ENCODE measurements around the gene NAV2.

The NAV2 gene

GRCh38 chr11:20058749-20059458, 346.3 kb downstream of the NAV2 start:
- no peak overlapping the region for H3K4me3 ChIP-seq (ENCODE audit: control insufficient read depth, low read depth, low read length)
- no peak for TF ChIP-seq CTCF (conservative IDR thresholded peaks at IDR 0.05; ENCODE audit: control insufficient read depth, insufficient read depth, low read depth, low read length)
- no peak for DNase-seq (ENCODE audit: low read depth)

- no peak for TF ChIP-seq CTCF (conservative IDR thresholded peaks at IDR 0.05; ENCODE audit: control insufficient read depth, insufficient read depth, low read depth, low read length)
- no peak for DNase-seq (ENCODE audit: low read depth)
- H3K4me3 ChIP-seq (ENCODE audit: control insufficient read depth, low read depth, low read length), result no peak overlapping the region
These were observed 347.0 kb downstream of the NAV2 start for GRCh38 chr11:20059587-20060021.

GRCh38 chr11:20060181-20060580, 347.5 kb downstream of the NAV2 start:
- TF ChIP-seq CTCF (conservative IDR thresholded peaks at IDR 0.05; ENCODE audit: control insufficient read depth, insufficient read depth, low read depth, low read length), result no peak
- H3K4me3 ChIP-seq (ENCODE audit: control insufficient read depth, low read depth, low read length), result no peak overlapping the region
- DNase-seq (ENCODE audit: low read depth), result no peak

GRCh38 chr11:20060647-20061205, 348.1 kb downstream of the NAV2 start:
- no peak for DNase-seq (ENCODE audit: low read depth)
- no peak for TF ChIP-seq CTCF (conservative IDR thresholded peaks at IDR 0.05; ENCODE audit: control insufficient read depth, insufficient read depth, low read depth, low read length)
- H3K4me3 ChIP-seq (ENCODE audit: control insufficient read depth, low read depth, low read length), result no peak overlapping the region

- H3K4me3 ChIP-seq (ENCODE audit: control insufficient read depth, low read depth, low read length), result no peak overlapping the region
- no peak for DNase-seq (ENCODE audit: low read depth)
- TF ChIP-seq CTCF (conservative IDR thresholded peaks at IDR 0.05; ENCODE audit: control insufficient read depth, insufficient read depth, low read depth, low read length), result no peak
These were observed 349.1 kb downstream of the NAV2 start for GRCh38 chr11:20061776-20062175.

- no peak for TF ChIP-seq CTCF (conservative IDR thresholded peaks at IDR 0.05; ENCODE audit: control insufficient read depth, insufficient read depth, low read depth, low read length)
- no peak for DNase-seq (ENCODE audit: low read depth)
- H3K4me3 ChIP-seq (ENCODE audit: control insufficient read depth, low read depth, low read length), result no peak overlapping the region
These were observed 352.3 kb downstream of the NAV2 start for GRCh38 chr11:20064961-20065405.
